Astrocyte (in vitro differentiated cells and primary cell): ENCODE measurements around the gene MRPL46.

Experiments
- CTCF ChIP-seq: IDR thresholded peaks from 2 replicates; pipeline ENCODE4 v1.5.1; 2011; ENCODE audit warnings: low read depth, mild to moderate bottlenecking, inconsistent platforms, low read length, moderate library complexity; ENCODE audit not compliant: insufficient read depth
- EZH2 ChIP-seq: IDR thresholded peaks from 2 replicates; pipeline ENCODE4 v1.6.1; 2012; ENCODE audit warnings: mild to moderate bottlenecking, low read length, inconsistent platforms; ENCODE audit not compliant: insufficient read depth

- TF ChIP-seq CTCF, result peak; percentile 35
- no peak for TF ChIP-seq EZH2
Observed at GRCh38 chr15:88467935-88468528, 844 bp upstream of the MRPL46 start.
